ENCODE measurements around the gene TMC7. TPM values are rescaled to one million over a fixed set of nuclear protein-coding genes. Genes with fewer than 3 reads are reported as not detected.

Gene TMC7
- total and polyA plus RNA-seq, 4 donors = 0.06 to 0.42 (median 0.09) TPM

- no peak overlapping the region for H3K4me3 ChIP-seq (ENCODE audit: low read depth in 1 of 3, low read length in 3 of 3)
- WGBS = 97% methylated on average over 2 of the region's 2 CpGs
- H3K36me3 ChIP-seq (ENCODE audit: control insufficient read depth in 4 of 4, insufficient read depth in 3 of 4, low read depth in 1 of 4, low read length in 3 of 4) = no peaks in the 10 kb centered on the region
- DNase-seq (ENCODE audit: low spot score) = no peak
- no peaks in the 10 kb centered on the region for H3K4me1 ChIP-seq (ENCODE audit: control insufficient read depth in 4 of 4, insufficient read depth in 4 of 4, low read length in 3 of 4)
- no peaks in the 10 kb centered on the region for H3K9me3 ChIP-seq (ENCODE audit: control insufficient read depth in 4 of 4, low read length in 3 of 4)
- H3K27me3 ChIP-seq (ENCODE audit: control insufficient read depth in 4 of 4, insufficient read depth in 4 of 4, low read length in 3 of 4) = no peaks in the 10 kb centered on the region
- TF ChIP-seq YY1 (IDR thresholded peaks at IDR 0.05) (no peak), CTCF (IDR thresholded peaks at IDR 0.05; ENCODE audit: low read depth, low read length, missing input control) (no peak), NR2F2 (IDR thresholded peaks at IDR 0.05) (no peak), FOXA1 (IDR thresholded peaks at IDR 0.05) (no peak), EGR1 (IDR thresholded peaks at IDR 0.05; ENCODE audit: low read depth in 2 of 2) (no peak), RAD21 (IDR thresholded peaks at IDR 0.05) (no peak), REST (IDR thresholded peaks at IDR 0.05) (no peak), ZBTB33 (IDR thresholded peaks at IDR 0.05) (no peak), JUND (IDR thresholded peaks at IDR 0.05) (no peak), MAX (IDR thresholded peaks at IDR 0.05) (no peak), GABPA (IDR thresholded peaks at IDR 0.05 in 1 of 2, conservative IDR thresholded peaks at IDR 0.05 in 1 of 2) (no peak), ATF3 (IDR thresholded peaks at IDR 0.05) (no peak), TAF1 (conservative IDR thresholded peaks at IDR 0.05) (no peak)
- H3K27ac ChIP-seq (ENCODE audit: low read depth in 1 of 2, low read length in 2 of 2) = no peak overlapping the region
- H3K9ac ChIP-seq (ENCODE audit: low read depth in 1 of 2, low read length in 2 of 2) = no peak overlapping the region
Observed at GRCh38 chr16:19046062-19046461, 62.3 kb downstream of the TMC7 start.

GRCh38 chr16:19062706-19063105 lies 79.0 kb downstream of the TMC7 start:
- 73% methylated on average over 4 of the region's 4 CpGs for WGBS
- Histone ChIP-seq H3K36me3 (ENCODE audit: control insufficient read depth in 4 of 4, insufficient read depth in 3 of 4, low read depth in 1 of 4, low read length in 3 of 4) (no peaks in the 10 kb centered on the region), H3K27ac (ENCODE audit: low read depth in 1 of 2, low read length in 2 of 2) (no peak overlapping the region), H3K9ac (ENCODE audit: low read depth in 1 of 2, low read length in 2 of 2) (no peak overlapping the region), H3K9me3 (ENCODE audit: control insufficient read depth in 4 of 4, low read length in 3 of 4) (no peaks in the 10 kb centered on the region), H3K27me3 (ENCODE audit: control insufficient read depth in 4 of 4, insufficient read depth in 4 of 4, low read length in 3 of 4) (no peaks in the 10 kb centered on the region), H3K4me3 (ENCODE audit: low read depth in 1 of 3, low read length in 3 of 3) (no peak overlapping the region), H3K4me1 (ENCODE audit: control insufficient read depth in 4 of 4, insufficient read depth in 4 of 4, low read length in 3 of 4) (no peaks in the 10 kb centered on the region)
- TF ChIP-seq ZBTB33 (IDR thresholded peaks at IDR 0.05) (no peak), ATF3 (IDR thresholded peaks at IDR 0.05) (no peak), CTCF (IDR thresholded peaks at IDR 0.05; ENCODE audit: low read depth, low read length, missing input control) (no peak), EGR1 (IDR thresholded peaks at IDR 0.05; ENCODE audit: low read depth in 2 of 2) (no peak), YY1 (IDR thresholded peaks at IDR 0.05) (no peak), RAD21 (IDR thresholded peaks at IDR 0.05) (no peak), MAX (IDR thresholded peaks at IDR 0.05) (no peak), FOXA2 (IDR thresholded peaks at IDR 0.05) (no peak), HNF4G (IDR thresholded peaks at IDR 0.05) (no peak), TAF1 (conservative IDR thresholded peaks at IDR 0.05) (no peak), NR2F2 (IDR thresholded peaks at IDR 0.05) (no peak), GABPA (IDR thresholded peaks at IDR 0.05 in 1 of 2, conservative IDR thresholded peaks at IDR 0.05 in 1 of 2) (no peak), RXRA (IDR thresholded peaks at IDR 0.05) (no peak)
- DNase-seq (ENCODE audit: low spot score) = no peak

Measured in liver (tissue), 9 donors.